Measurements from ENCODE around the gene RAB42.

Gene RAB42

GRCh38 chr1:28601696-28602095 is 9.6 kb downstream of the RAB42 start:
- TF ChIP-seq CTCF (IDR thresholded peaks at IDR 0.05) = no peak

- peak; percentile 58; the same call in 1 of the 2 replicates for TF ChIP-seq CTCF (IDR thresholded peaks at IDR 0.05)
Measured at GRCh38 chr1:28602536-28603439, 10.7 kb downstream of the RAB42 start.

- no peak for TF ChIP-seq CTCF (IDR thresholded peaks at IDR 0.05)
Measured at GRCh38 chr1:28604411-28604810, 12.3 kb downstream of the RAB42 start.

GRCh38 chr1:28604962-28605361 is 12.9 kb downstream of the RAB42 start:
- no peak for TF ChIP-seq CTCF (IDR thresholded peaks at IDR 0.05)

- TF ChIP-seq CTCF (IDR thresholded peaks at IDR 0.05) = no peak
Measured at GRCh38 chr1:28606771-28607170, 14.7 kb downstream of the RAB42 start.

- no peak for TF ChIP-seq CTCF (IDR thresholded peaks at IDR 0.05)
Measured at GRCh38 chr1:28613175-28613574, 21.1 kb downstream of the RAB42 start.

- TF ChIP-seq CTCF (IDR thresholded peaks at IDR 0.05) = no peak
Measured at GRCh38 chr1:28631713-28632112, 39.6 kb downstream of the RAB42 start.

Measured in LNCAP (cell line).